PC-9 (cell line): ENCODE results near the gene RIMS1. TPM values are rescaled to one million over a fixed set of nuclear protein-coding genes. Genes with fewer than 3 reads are reported as not detected.

Source experiments
- BruUV-seq: library from RNA; stranded (reverse); fragments of 400-500 nt; replicated peaks from 2 replicates; lab custom pipeline; 2021; lab: Mats Ljungman, UMichigan
- CTCF ChIA-PET: fragments of 300-600 bp; sonication (Branson Sonifier 250); formaldehyde crosslinking; loops from one replicate; lab custom pipeline; 2022; ENCODE audit warnings: antibody characterized with exemption; lab: Charles Lee
- POLR2A ChIA-PET: fragments of 300-600 bp; sonication (Branson Sonifier 250); formaldehyde crosslinking; loops from one replicate; lab custom pipeline; 2022; ENCODE audit warnings: antibody characterized with exemption; ENCODE audit not compliant: unreplicated experiment; lab: Charles Lee
- DNase-seq, 2 experiments: peaks; one replicate each; pipeline versions ENCODE4 v3.0.0 to v3.0.0-alpha.2; 2015 to 2022; ENCODE audit warnings: mixed read lengths in 1 of 2
- H2AFZ ChIP-seq: fragments of 200-600 bp; sonication (generic); 2 replicates; pipeline ENCODE4 v1.8.1; 2017; ENCODE audit warnings: antibody characterized with exemption
- H3F3A ChIP-seq: fragments of 200-600 bp; sonication (generic); 2 replicates; pipeline ENCODE4 v1.8.1; 2017; ENCODE audit warnings: antibody characterized with exemption, mild to moderate bottlenecking, low read depth; ENCODE audit not compliant: insufficient read depth
- H3K27ac ChIP-seq: fragments of 200-600 bp; sonication (generic); 2 replicates; pipeline ENCODE4 v1.6.1; 2016; ENCODE audit warnings: mixed run types
- H3K27me3 ChIP-seq: fragments of 200-600 bp; sonication (generic); 2 replicates; pipeline ENCODE4 v1.6.1; 2016; ENCODE audit warnings: low read depth, mixed run types; ENCODE audit not compliant: insufficient read depth
- H3K36me3 ChIP-seq: fragments of 200-600 bp; sonication (generic); 2 replicates; pipeline ENCODE4 v1.6.1; 2016; ENCODE audit warnings: low read depth, mixed run types
- H3K4me1 ChIP-seq: fragments of 200-600 bp; sonication (generic); replicated peaks from 2 replicates; pipeline ENCODE4 v1.6.1; 2016; ENCODE audit warnings: mixed run types; ENCODE audit not compliant: insufficient read depth
- H3K4me2 ChIP-seq: fragments of 200-600 bp; sonication (generic); 2 replicates; pipeline ENCODE4 v1.6.1; 2017; ENCODE audit warnings: mixed run types
- H3K4me3 ChIP-seq: fragments of 200-600 bp; sonication (generic); 2 replicates; pipeline ENCODE4 v1.6.1; 2016; ENCODE audit warnings: mixed run types
- H3K79me2 ChIP-seq: fragments of 200-600 bp; sonication (generic); 2 replicates; pipeline ENCODE4 v1.6.1; 2017; ENCODE audit warnings: low read depth, mixed run types
- H3K9me2 ChIP-seq: fragments of 200-600 bp; sonication (generic); 2 replicates; pipeline ENCODE4 v1.8.1; 2017; ENCODE audit warnings: mild to moderate bottlenecking; ENCODE audit not compliant: insufficient read depth
- H3K9me3 ChIP-seq: fragments of 200-600 bp; sonication (generic); 2 replicates; pipeline ENCODE4 v1.8.1; 2016; ENCODE audit warnings: low read depth; ENCODE audit not compliant: insufficient read depth
- H4K20me1 ChIP-seq: fragments of 200-600 bp; sonication (generic); 2 replicates; pipeline ENCODE4 v1.8.1; 2017; ENCODE audit not compliant: insufficient read depth
- EZH2 ChIP-seq: fragments of 200-600 bp; sonication (generic); IDR thresholded peaks from 2 replicates; pipeline ENCODE4 v1.8.0; 2017; ENCODE audit warnings: antibody characterized with exemption, low read depth
- intact Hi-C: fragments of 100-400 bp; cut with micrococcal nuclease; formaldehyde crosslinking; loops from one replicate; pipeline ENCODE4 v1.10.0; 2022; ENCODE audit not compliant: unreplicated experiment
- total RNA-seq: library from RNA; stranded (reverse); gene quantifications from 2 replicates; pipeline ENCODE4 v1.2.3, GENCODE V29; 2021
- TF ChIP-seq, protein P1 (sequence below): fragments of 200-600 bp; sonication (generic); conservative IDR thresholded peaks from 2 replicates; pipeline ENCODE4 v1.6.1; 2017; ENCODE audit warnings: mixed run types, antibody characterized with exemption, mild to moderate bottlenecking, moderate library complexity

RIMS1 gene
- total RNA-seq, 1 experiment from 2014 or later = not detected

DNA sequence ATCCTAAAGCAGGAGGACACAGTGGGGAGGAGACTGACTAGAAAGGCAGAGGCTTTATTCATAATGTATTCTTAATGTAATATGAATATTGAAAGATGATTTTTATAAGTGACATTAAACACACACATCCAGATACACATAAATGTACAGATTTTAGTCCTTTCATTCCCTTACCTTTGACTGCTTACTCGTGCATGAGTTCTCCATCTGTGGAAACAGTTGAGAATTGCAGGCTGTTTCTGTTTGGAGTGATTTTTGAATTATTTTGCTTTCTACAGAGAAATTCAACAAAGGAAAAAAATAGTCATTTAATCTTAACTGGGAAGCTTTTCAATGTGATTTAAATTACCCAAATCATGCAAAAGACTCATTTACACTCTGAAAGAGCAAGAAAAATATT, 136.5 kb downstream of the RIMS1 start:
- no peak for DNase-seq
- Histone ChIP-seq H3K4me2 (no peak overlapping the region), H3K27me3 (no peaks in the 10 kb centered on the region), H3K27ac (no peak overlapping the region), H4K20me1 (no peaks in the 10 kb centered on the region), H3F3A (no peaks in the 10 kb centered on the region), H3K79me2 (no peaks in the 10 kb centered on the region), H2AFZ (no peak overlapping the region), H3K36me3 (no peaks in the 10 kb centered on the region), H3K9me3 (no peaks in the 10 kb centered on the region), H3K4me3 (no peak overlapping the region), H3K9me2 (no peaks in the 10 kb centered on the region), H3K4me1 (no peaks in the 10 kb centered on the region)
- ChIA-PET POLR2A (no interaction called here), CTCF (no interaction called here)
- no TSS peak for BruUV-seq
- TF ChIP-seq, protein P1, sequence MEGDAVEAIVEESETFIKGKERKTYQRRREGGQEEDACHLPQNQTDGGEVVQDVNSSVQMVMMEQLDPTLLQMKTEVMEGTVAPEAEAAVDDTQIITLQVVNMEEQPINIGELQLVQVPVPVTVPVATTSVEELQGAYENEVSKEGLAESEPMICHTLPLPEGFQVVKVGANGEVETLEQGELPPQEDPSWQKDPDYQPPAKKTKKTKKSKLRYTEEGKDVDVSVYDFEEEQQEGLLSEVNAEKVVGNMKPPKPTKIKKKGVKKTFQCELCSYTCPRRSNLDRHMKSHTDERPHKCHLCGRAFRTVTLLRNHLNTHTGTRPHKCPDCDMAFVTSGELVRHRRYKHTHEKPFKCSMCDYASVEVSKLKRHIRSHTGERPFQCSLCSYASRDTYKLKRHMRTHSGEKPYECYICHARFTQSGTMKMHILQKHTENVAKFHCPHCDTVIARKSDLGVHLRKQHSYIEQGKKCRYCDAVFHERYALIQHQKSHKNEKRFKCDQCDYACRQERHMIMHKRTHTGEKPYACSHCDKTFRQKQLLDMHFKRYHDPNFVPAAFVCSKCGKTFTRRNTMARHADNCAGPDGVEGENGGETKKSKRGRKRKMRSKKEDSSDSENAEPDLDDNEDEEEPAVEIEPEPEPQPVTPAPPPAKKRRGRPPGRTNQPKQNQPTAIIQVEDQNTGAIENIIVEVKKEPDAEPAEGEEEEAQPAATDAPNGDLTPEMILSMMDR = no peak
- TF ChIP-seq EZH2 = no peak
- intact Hi-C loops = no loop called here

DNA sequence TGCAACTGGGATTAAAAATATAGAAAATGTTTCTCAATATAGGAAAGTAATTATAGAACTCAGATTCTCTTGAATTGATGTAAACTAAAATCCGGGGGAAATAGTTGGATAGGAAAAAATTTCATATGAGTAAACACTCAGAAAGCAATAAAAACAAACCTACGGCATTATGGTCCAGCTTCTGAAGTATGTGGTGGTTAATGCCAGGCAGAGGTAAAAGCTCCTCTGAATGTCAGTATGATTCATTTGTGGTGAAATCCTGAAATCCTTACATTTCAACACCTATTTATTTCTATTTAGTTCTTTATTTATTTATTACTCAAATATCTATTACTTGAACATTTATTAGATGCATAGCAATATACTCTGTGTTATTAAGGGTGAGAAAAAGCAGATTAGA, 145.1 kb downstream of the RIMS1 start:
- Histone ChIP-seq H3K79me2 (no peaks in the 10 kb centered on the region), H3K27me3 (no peaks in the 10 kb centered on the region), H3K4me2 (no peak overlapping the region), H3K9me3 (no peaks in the 10 kb centered on the region), H3F3A (no peaks in the 10 kb centered on the region), H3K27ac (no peak overlapping the region), H3K36me3 (no peaks in the 10 kb centered on the region), H3K4me3 (no peak overlapping the region), H2AFZ (no peak overlapping the region), H3K4me1 (no peaks in the 10 kb centered on the region), H3K9me2 (no peaks in the 10 kb centered on the region), H4K20me1 (no peaks in the 10 kb centered on the region)
- ChIA-PET CTCF (no interaction called here), POLR2A (no interaction called here)
- TF ChIP-seq, protein P1 = no peak
- no peak for TF ChIP-seq EZH2
- no peak for DNase-seq
- BruUV-seq = no TSS peak
- intact Hi-C loops = no loop called here

DNA sequence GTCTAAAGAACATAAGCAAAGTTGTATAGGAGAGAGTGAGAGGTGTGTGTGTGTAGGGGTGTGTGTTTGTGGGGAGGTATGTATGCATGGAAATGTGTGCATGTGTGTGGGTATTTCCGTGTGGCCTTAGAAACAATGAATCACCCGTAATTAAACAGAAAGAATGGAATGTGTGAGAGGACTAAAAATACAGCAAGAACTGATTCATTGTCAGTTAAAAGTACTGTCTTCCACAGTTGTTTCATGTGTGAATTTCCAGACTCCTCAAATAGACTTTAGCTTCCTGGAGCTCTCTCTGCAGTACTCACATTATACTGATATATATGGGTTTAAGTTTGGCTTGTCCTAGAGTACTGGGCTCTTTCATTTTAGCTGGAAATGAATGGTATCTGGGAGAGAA, 145.7 kb downstream of the RIMS1 start:
- no peaks in the 10 kb centered on the region for H4K20me1 ChIP-seq
- no peak overlapping the region for H3K27ac ChIP-seq
- H3K27me3 ChIP-seq = no peaks in the 10 kb centered on the region
- DNase-seq = no peak
- BruUV-seq = no TSS peak
- H3K79me2 ChIP-seq = no peaks in the 10 kb centered on the region
- TF ChIP-seq, protein P1 = no peak
- no peak for TF ChIP-seq EZH2
- H3K9me2 ChIP-seq = no peaks in the 10 kb centered on the region
- intact Hi-C loops = no loop called here
- no peaks in the 10 kb centered on the region for H3K36me3 ChIP-seq
- no peaks in the 10 kb centered on the region for H3K4me1 ChIP-seq
- no peak overlapping the region for H3K4me2 ChIP-seq
- H3K9me3 ChIP-seq = no peaks in the 10 kb centered on the region
- POLR2A ChIA-PET = no interaction called here
- no peak overlapping the region for H3K4me3 ChIP-seq
- CTCF ChIA-PET = no interaction called here
- H2AFZ ChIP-seq = no peak overlapping the region
- H3F3A ChIP-seq = no peaks in the 10 kb centered on the region
